Calu3 (cell line): ENCODE data around the gene LY6G6F. TPM values are rescaled to one million over a fixed set of nuclear protein-coding genes. Genes with fewer than 3 reads are reported as not detected.

Experiments used
- BruUV-seq: library from RNA; stranded (reverse); fragments of 400-500 nt; replicated peaks from 2 replicates; lab custom pipeline; 2021; lab: Mats Ljungman, UMichigan
- CTCF ChIA-PET: fragments of 300-600 bp; sonication (Branson Sonifier 250); formaldehyde crosslinking; loops from one replicate; lab custom pipeline; 2022; ENCODE audit warnings: antibody characterized with exemption; lab: Charles Lee
- DNase-seq: peaks from one replicate; pipeline ENCODE4 v3.0.0; 2022
- H3K27ac Mint-ChIP-seq: one replicate; pipeline ENCODE4 v1.8.0; 2022; ENCODE audit warnings: mixed read lengths; ENCODE audit not compliant: unreplicated experiment
- H3K27me3 Mint-ChIP-seq: one replicate; pipeline ENCODE4 v1.8.0; 2022; ENCODE audit warnings: mixed read lengths; ENCODE audit not compliant: unreplicated experiment
- H3K36me3 Mint-ChIP-seq: one replicate; pipeline ENCODE4 v1.8.0; 2022; ENCODE audit warnings: mild to moderate bottlenecking, moderate library complexity, mixed read lengths; ENCODE audit not compliant: insufficient read depth, unreplicated experiment
- H3K4me1 Mint-ChIP-seq: one replicate; pipeline ENCODE4 v1.8.0; 2022; ENCODE audit warnings: mild to moderate bottlenecking, low read depth, mixed read lengths; ENCODE audit not compliant: unreplicated experiment
- H3K4me3 Mint-ChIP-seq: one replicate; pipeline ENCODE4 v1.8.0; 2022; ENCODE audit warnings: mild to moderate bottlenecking, low read depth, moderate library complexity, mixed read lengths; ENCODE audit not compliant: unreplicated experiment
- H3K9me3 Mint-ChIP-seq: one replicate; pipeline ENCODE4 v1.8.0; 2022; ENCODE audit warnings: low read depth, mixed read lengths; ENCODE audit not compliant: unreplicated experiment
- CTCF ChIP-seq: fragments of 200-600 bp; IDR thresholded peaks from one replicate; pipeline ENCODE4 v1.8.0; 2022; ENCODE audit warnings: antibody characterized with exemption; ENCODE audit not compliant: unreplicated experiment
- intact Hi-C: fragments of 100-400 bp; cut with micrococcal nuclease; formaldehyde crosslinking; loops from one replicate; pipeline ENCODE4 v1.10.0; 2022; ENCODE audit not compliant: unreplicated experiment
- total RNA-seq: library from RNA; stranded (reverse); gene quantifications from 2 replicates; pipeline ENCODE4 v1.2.3, GENCODE V29; 2022

The LY6G6F gene
- total RNA-seq, 1 experiment from 2014 or later, result not detected

DNA sequence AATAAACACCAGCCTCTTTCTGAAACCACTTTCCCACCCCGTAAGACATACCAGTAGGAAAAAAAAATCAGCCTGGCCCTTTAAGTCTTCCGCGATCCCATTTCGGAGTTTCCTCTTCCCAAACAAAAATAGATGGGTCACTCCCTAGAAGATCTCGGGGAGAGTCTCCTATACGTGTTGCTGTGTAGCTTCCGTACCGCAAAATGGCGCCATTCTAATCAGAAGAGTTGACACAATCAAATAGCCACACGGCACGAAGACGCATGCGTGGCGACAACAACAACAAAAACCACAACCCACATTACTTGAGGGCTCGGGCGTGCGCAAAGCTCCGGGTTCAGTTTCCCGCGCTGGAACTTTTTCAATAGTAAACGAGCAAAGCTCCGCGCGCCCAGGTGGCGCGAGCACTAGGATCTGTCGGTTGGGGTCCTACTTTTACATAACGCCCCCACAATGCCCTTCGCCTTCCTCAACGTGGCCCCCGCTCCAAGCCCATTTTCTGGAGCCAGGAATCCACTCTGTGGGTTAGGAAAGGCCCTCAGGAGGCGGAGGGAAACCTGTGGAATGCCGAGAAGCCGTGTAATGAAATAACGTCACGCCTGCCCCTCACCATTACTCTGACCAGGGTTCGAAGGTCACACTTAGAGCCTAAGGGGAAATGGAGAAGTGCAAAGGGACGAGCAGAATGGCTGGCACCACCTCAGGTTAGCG, 41.7 kb upstream of the LY6G6F start, which contains the start of gene GPANK1:
TSS of gene GPANK1 (minus strand) at position 208 of the 711 bp plus-strand sequence. CDS start 519 bp downstream, outside the sequence.
- Mint-ChIP-seq H3K27me3 (no peaks in the 10 kb centered on the region), H3K4me3 (peak within 1 kb of the TSS; percentile 92), H3K4me1 (peaks cover 49% of the 10 kb centered on the region), H3K9me3 (no peaks in the 10 kb centered on the region), H3K36me3 (peaks cover 94% of the 10 kb centered on the region), H3K27ac (peak within 1 kb of the TSS; percentile 91)
- no TSS peak for BruUV-seq
- DNase-seq, result peak; percentile 90
- intact Hi-C loops, result loop anchor here (1.0 kb wide), 1 partner anchor 280 kb away; no protein-coding TSS in a partner anchor
- TF ChIP-seq CTCF, result peak; percentile 2
- CTCF ChIA-PET, result interaction anchor here (0.6 to 2.5 kb wide), 6 partner anchors 9 to 701 kb away, joined by 3 to 23 read pairs (median 4); partner anchors contain the start of genes BAG6 and MSH5

GRCh38 chr6:31665501-31666336, 40.9 kb upstream of the LY6G6F start, which contains the start of gene CSNK2B:
Gene CSNK2B (plus strand): TSS chr6:31666080. CDS start chr6:31666832, 752 bp downstream.
- Mint-ChIP-seq H3K27ac (peak within 1 kb of the TSS; percentile 91), H3K27me3 (no peaks in the 10 kb centered on the region), H3K4me3 (peak within 1 kb of the TSS; percentile 92), H3K36me3 (peaks cover 94% of the 10 kb centered on the region), H3K4me1 (peaks cover 49% of the 10 kb centered on the region), H3K9me3 (no peaks in the 10 kb centered on the region)
- no peak for TF ChIP-seq CTCF
- intact Hi-C loops, result loop anchor here (1.0 kb wide), 1 partner anchor 280 kb away; no protein-coding TSS in a partner anchor
- DNase-seq, result peak; percentile 100
- no TSS peak for BruUV-seq
- CTCF ChIA-PET, result interaction anchor here (0.6 to 2.5 kb wide), 6 partner anchors 13 to 702 kb away, joined by 3 to 23 read pairs (median 5); partner anchors contain the start of genes BAG6 and MSH5

DNA sequence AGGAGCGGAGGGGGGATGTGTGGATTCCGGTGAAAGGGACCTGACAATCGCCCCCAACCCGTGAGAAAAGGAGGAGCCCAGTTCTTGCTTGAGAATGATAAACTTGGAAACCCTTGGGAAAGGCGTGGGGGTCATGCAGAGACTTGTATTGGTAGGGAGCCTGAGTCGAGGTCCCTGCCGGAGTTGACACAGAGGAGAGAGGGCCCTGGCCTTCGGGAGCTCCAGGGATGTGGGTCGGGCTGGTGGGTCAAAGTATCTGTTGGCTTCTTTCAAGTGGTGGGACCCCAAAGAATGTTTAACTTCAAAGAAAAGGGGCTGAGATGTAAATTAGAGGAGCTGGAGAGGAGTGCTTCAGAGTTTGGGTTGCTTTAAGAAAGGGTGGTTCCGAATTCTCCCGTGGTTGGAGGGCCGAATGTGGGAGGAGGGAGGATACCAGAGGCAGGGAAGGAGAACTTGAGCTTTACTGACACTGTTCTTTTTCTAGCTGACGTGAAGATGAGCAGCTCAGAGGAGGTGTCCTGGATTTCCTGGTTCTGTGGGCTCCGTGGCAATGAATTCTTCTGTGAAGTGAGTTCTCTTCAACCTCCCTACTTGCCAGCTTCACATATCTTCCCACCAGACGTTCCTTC, 40.2 kb upstream of the LY6G6F start:
- no TSS peak for BruUV-seq
- no peaks in the 10 kb centered on the region for H3K27me3 Mint-ChIP-seq
- intact Hi-C loops, result no loop called here

More for the DNA sequence above, 40.2 kb upstream of the LY6G6F start:
- H3K36me3 Mint-ChIP-seq, result peaks cover 94% of the 10 kb centered on the region
- CTCF ChIA-PET, result interaction anchor here (0.6 to 2.5 kb wide), 2 partner anchors 14 to 1786 kb away, joined by 4 to 23 read pairs; partner anchors contain the start of gene BAG6
- no peak for TF ChIP-seq CTCF
- DNase-seq, result no peak
- peak overlapping the region; percentile 91 for H3K27ac Mint-ChIP-seq
- H3K9me3 Mint-ChIP-seq, result no peaks in the 10 kb centered on the region
- peaks cover 49% of the 10 kb centered on the region for H3K4me1 Mint-ChIP-seq
- peak overlapping the region; percentile 92 for H3K4me3 Mint-ChIP-seq
